NB4 (cell line): ENCODE results near the gene LTF.

Experiments
- CTCF ChIP-seq: IDR thresholded peaks from one replicate; pipeline ENCODE4 v1.5.1; 2012; ENCODE audit warnings: low read depth, low read length
- MYC ChIP-seq: IDR thresholded peaks from 2 replicates; pipeline ENCODE4 v1.6.1; 2011; ENCODE audit warnings: low read depth, low read length
- POLR2A ChIP-seq: IDR thresholded peaks from 2 replicates; pipeline ENCODE4 v1.6.1; 2011; ENCODE audit warnings: mild to moderate bottlenecking; ENCODE audit not compliant: insufficient read length; ENCODE audit errors: extremely low read depth
- TF ChIP-seq, protein P1 (sequence below): IDR thresholded peaks from 2 replicates; pipeline ENCODE4 v1.6.1; 2011; ENCODE audit warnings: low read depth, low read length

DNA sequence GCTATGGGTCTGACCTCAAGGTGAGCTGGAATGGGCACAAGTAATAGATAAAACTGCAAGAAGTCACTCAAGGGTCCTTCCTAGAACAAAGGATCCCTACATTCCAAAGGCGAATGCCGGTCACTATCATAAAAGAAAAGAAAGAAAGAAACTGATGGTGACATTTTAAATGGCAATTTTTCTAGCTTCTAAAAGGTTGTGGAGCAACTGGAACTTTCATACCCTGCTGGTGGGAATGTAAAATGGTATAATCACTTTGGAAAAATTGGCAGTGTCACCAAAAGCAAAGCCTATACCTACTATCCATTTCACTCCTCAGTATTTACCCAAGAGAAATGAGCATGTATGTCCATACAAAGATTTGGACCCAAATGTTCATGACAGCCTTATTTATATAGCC lies 53.4 kb downstream of the LTF start:
- no peak for TF ChIP-seq CTCF
- no peak for TF ChIP-seq POLR2A
- no peak for TF ChIP-seq MYC
- TF ChIP-seq, protein P1, sequence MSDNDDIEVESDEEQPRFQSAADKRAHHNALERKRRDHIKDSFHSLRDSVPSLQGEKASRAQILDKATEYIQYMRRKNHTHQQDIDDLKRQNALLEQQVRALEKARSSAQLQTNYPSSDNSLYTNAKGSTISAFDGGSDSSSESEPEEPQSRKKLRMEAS: no peak
